ENCODE data around the gene PRUNE1.

DNA sequence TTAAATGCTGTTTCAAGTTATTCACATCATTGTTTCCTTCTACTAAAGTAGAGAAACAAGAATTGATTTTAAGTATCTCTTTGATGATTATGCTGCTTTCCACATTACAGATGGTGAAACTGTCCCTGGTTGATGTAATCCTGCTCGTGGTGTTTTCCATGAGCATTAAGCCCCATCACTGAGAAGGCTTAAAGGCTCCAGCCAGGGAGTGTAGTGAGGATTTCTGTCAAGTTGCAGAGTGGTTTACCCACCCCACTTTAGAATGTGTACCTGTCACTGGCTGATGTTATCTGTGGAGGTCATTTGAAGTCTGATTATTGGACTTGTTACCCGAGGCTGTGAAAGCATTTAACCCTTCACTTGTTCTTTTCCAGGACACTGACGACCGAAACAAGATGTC, 46.5 kb upstream of the PRUNE1 start:
- TF ChIP-seq, protein P1, sequence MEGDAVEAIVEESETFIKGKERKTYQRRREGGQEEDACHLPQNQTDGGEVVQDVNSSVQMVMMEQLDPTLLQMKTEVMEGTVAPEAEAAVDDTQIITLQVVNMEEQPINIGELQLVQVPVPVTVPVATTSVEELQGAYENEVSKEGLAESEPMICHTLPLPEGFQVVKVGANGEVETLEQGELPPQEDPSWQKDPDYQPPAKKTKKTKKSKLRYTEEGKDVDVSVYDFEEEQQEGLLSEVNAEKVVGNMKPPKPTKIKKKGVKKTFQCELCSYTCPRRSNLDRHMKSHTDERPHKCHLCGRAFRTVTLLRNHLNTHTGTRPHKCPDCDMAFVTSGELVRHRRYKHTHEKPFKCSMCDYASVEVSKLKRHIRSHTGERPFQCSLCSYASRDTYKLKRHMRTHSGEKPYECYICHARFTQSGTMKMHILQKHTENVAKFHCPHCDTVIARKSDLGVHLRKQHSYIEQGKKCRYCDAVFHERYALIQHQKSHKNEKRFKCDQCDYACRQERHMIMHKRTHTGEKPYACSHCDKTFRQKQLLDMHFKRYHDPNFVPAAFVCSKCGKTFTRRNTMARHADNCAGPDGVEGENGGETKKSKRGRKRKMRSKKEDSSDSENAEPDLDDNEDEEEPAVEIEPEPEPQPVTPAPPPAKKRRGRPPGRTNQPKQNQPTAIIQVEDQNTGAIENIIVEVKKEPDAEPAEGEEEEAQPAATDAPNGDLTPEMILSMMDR (IDR thresholded peaks at IDR 0.05; ENCODE audit: low read length), result no peak
- TF ChIP-seq EZH2phosphoT487 (IDR thresholded peaks at IDR 0.05; ENCODE audit: low read length) (no peak), EZH2 (optimal IDR thresholded peaks at IDR 0.05; ENCODE audit: low read depth, low read length) (no peak)
